ENCODE measurements around the gene AOPEP.

The AOPEP gene

GRCh38 chr9:94800424-94801117 lies 74.1 kb downstream of the AOPEP start:
- Histone ChIP-seq H3K4me3 (ENCODE audit: low read depth in 1 of 2, low read length in 2 of 2) (no peak overlapping the region), H3K9ac (ENCODE audit: low read depth in 1 of 2, low read length in 2 of 2) (no peak overlapping the region), H3K36me3 (ENCODE audit: control insufficient read depth in 1 of 2, insufficient read depth in 2 of 2, low read length in 2 of 2) (peaks cover 0 to 9% of the 10 kb centered on the region in 2 donors), H3K27ac (ENCODE audit: low read depth, low read length) (peak overlapping the region; percentile 39), H3K4me1 (ENCODE audit: control insufficient read depth in 1 of 2, insufficient read depth in 2 of 2, low read length in 2 of 2) (peaks cover 16 to 34% of the 10 kb centered on the region in 2 donors), H3K27me3 (ENCODE audit: control insufficient read depth in 1 of 2, insufficient read depth in 2 of 2, low read length in 2 of 2) (no peaks in the 10 kb centered on the region), H3K9me3 (ENCODE audit: control insufficient read depth in 1 of 2, low read length in 2 of 2) (no peaks in the 10 kb centered on the region)

GRCh38 chr9:94801234-94801633 lies 74.7 kb downstream of the AOPEP start:
- Histone ChIP-seq H3K4me1 (ENCODE audit: control insufficient read depth in 1 of 2, insufficient read depth in 2 of 2, low read length in 2 of 2) (peaks cover 21 to 40% of the 10 kb centered on the region in 2 donors), H3K36me3 (ENCODE audit: control insufficient read depth in 1 of 2, insufficient read depth in 2 of 2, low read length in 2 of 2) (peaks cover 0 to 9% of the 10 kb centered on the region in 2 donors), H3K27me3 (ENCODE audit: control insufficient read depth in 1 of 2, insufficient read depth in 2 of 2, low read length in 2 of 2) (no peaks in the 10 kb centered on the region), H3K9ac (ENCODE audit: low read depth in 1 of 2, low read length in 2 of 2) (no peak overlapping the region), H3K27ac (ENCODE audit: low read depth, low read length) (no peak overlapping the region), H3K9me3 (ENCODE audit: control insufficient read depth in 1 of 2, low read length in 2 of 2) (no peaks in the 10 kb centered on the region), H3K4me3 (ENCODE audit: low read depth in 1 of 2, low read length in 2 of 2) (no peak overlapping the region)

GRCh38 chr9:94801681-94802080 lies 75.2 kb downstream of the AOPEP start:
- Histone ChIP-seq H3K4me1 (ENCODE audit: control insufficient read depth in 1 of 2, insufficient read depth in 2 of 2, low read length in 2 of 2) (peaks cover 23 to 45% of the 10 kb centered on the region in 2 donors), H3K27ac (ENCODE audit: low read depth, low read length) (no peak overlapping the region), H3K36me3 (ENCODE audit: control insufficient read depth in 1 of 2, insufficient read depth in 2 of 2, low read length in 2 of 2) (peaks cover 0 to 9% of the 10 kb centered on the region in 2 donors), H3K4me3 (ENCODE audit: low read depth in 1 of 2, low read length in 2 of 2) (no peak overlapping the region), H3K9me3 (ENCODE audit: control insufficient read depth in 1 of 2, low read length in 2 of 2) (no peaks in the 10 kb centered on the region), H3K27me3 (ENCODE audit: control insufficient read depth in 1 of 2, insufficient read depth in 2 of 2, low read length in 2 of 2) (no peaks in the 10 kb centered on the region), H3K9ac (ENCODE audit: low read depth in 1 of 2, low read length in 2 of 2) (no peak overlapping the region)

GRCh38 chr9:94802251-94802650 lies 75.8 kb downstream of the AOPEP start:
- no peaks in the 10 kb centered on the region for H3K9me3 ChIP-seq (ENCODE audit: control insufficient read depth in 1 of 2, low read length in 2 of 2)
- no peak overlapping the region for H3K9ac ChIP-seq (ENCODE audit: low read depth in 1 of 2, low read length in 2 of 2)
- H3K4me3 ChIP-seq (ENCODE audit: low read depth in 1 of 2, low read length in 2 of 2) = no peak overlapping the region
- no peak overlapping the region for H3K27ac ChIP-seq (ENCODE audit: low read depth, low read length)
- peaks cover 23 to 47% of the 10 kb centered on the region in 2 donors for H3K4me1 ChIP-seq (ENCODE audit: control insufficient read depth in 1 of 2, insufficient read depth in 2 of 2, low read length in 2 of 2)
- H3K36me3 ChIP-seq (ENCODE audit: control insufficient read depth in 1 of 2, insufficient read depth in 2 of 2, low read length in 2 of 2) = peaks cover 2 to 10% of the 10 kb centered on the region in 2 donors
- no peaks in the 10 kb centered on the region for H3K27me3 ChIP-seq (ENCODE audit: control insufficient read depth in 1 of 2, insufficient read depth in 2 of 2, low read length in 2 of 2)

GRCh38 chr9:94802793-94803192 lies 76.3 kb downstream of the AOPEP start:
- Histone ChIP-seq H3K27ac (ENCODE audit: low read depth, low read length) (no peak overlapping the region), H3K9me3 (ENCODE audit: control insufficient read depth in 1 of 2, low read length in 2 of 2) (no peaks in the 10 kb centered on the region), H3K4me1 (ENCODE audit: control insufficient read depth in 1 of 2, insufficient read depth in 2 of 2, low read length in 2 of 2) (peaks cover 23 to 47% of the 10 kb centered on the region in 2 donors), H3K4me3 (ENCODE audit: low read depth in 1 of 2, low read length in 2 of 2) (no peak overlapping the region), H3K36me3 (ENCODE audit: control insufficient read depth in 1 of 2, insufficient read depth in 2 of 2, low read length in 2 of 2) (peaks cover 4 to 12% of the 10 kb centered on the region in 2 donors), H3K9ac (ENCODE audit: low read depth in 1 of 2, low read length in 2 of 2) (no peak overlapping the region), H3K27me3 (ENCODE audit: control insufficient read depth in 1 of 2, insufficient read depth in 2 of 2, low read length in 2 of 2) (no peaks in the 10 kb centered on the region)

GRCh38 chr9:94804316-94804715 lies 77.8 kb downstream of the AOPEP start:
- Histone ChIP-seq H3K27me3 (ENCODE audit: control insufficient read depth in 1 of 2, insufficient read depth in 2 of 2, low read length in 2 of 2) (no peaks in the 10 kb centered on the region), H3K9me3 (ENCODE audit: control insufficient read depth in 1 of 2, low read length in 2 of 2) (no peaks in the 10 kb centered on the region), H3K27ac (ENCODE audit: low read depth, low read length) (no peak overlapping the region), H3K4me1 (ENCODE audit: control insufficient read depth in 1 of 2, insufficient read depth in 2 of 2, low read length in 2 of 2) (peaks cover 18 to 34% of the 10 kb centered on the region in 2 donors), H3K4me3 (ENCODE audit: low read depth in 1 of 2, low read length in 2 of 2) (no peak overlapping the region), H3K36me3 (ENCODE audit: control insufficient read depth in 1 of 2, insufficient read depth in 2 of 2, low read length in 2 of 2) (peaks cover 4 to 12% of the 10 kb centered on the region in 2 donors), H3K9ac (ENCODE audit: low read depth in 1 of 2, low read length in 2 of 2) (no peak overlapping the region)

- H3K27me3 ChIP-seq (ENCODE audit: control insufficient read depth in 1 of 2, insufficient read depth in 2 of 2, low read length in 2 of 2) = no peaks in the 10 kb centered on the region
- H3K4me1 ChIP-seq (ENCODE audit: control insufficient read depth in 1 of 2, insufficient read depth in 2 of 2, low read length in 2 of 2) = peaks cover 18 to 34% of the 10 kb centered on the region in 2 donors
- no peak overlapping the region for H3K4me3 ChIP-seq (ENCODE audit: low read depth in 1 of 2, low read length in 2 of 2)
- peak overlapping the region in 1 of 2 donors; percentile 2 for H3K9ac ChIP-seq (ENCODE audit: low read depth in 1 of 2, low read length in 2 of 2)
- H3K9me3 ChIP-seq (ENCODE audit: control insufficient read depth in 1 of 2, low read length in 2 of 2) = no peaks in the 10 kb centered on the region
- H3K36me3 ChIP-seq (ENCODE audit: control insufficient read depth in 1 of 2, insufficient read depth in 2 of 2, low read length in 2 of 2) = peaks cover 4 to 16% of the 10 kb centered on the region in 2 donors
- H3K27ac ChIP-seq (ENCODE audit: low read depth, low read length) = no peak overlapping the region
These were observed 78.6 kb downstream of the AOPEP start for GRCh38 chr9:94805051-94805489.

GRCh38 chr9:94805585-94805984 lies 79.1 kb downstream of the AOPEP start:
- peaks cover 18 to 34% of the 10 kb centered on the region in 2 donors for H3K4me1 ChIP-seq (ENCODE audit: control insufficient read depth in 1 of 2, insufficient read depth in 2 of 2, low read length in 2 of 2)

GRCh38 chr9:94806307-94806893 lies 79.9 kb downstream of the AOPEP start:
- Histone ChIP-seq H3K36me3 (ENCODE audit: control insufficient read depth in 1 of 2, insufficient read depth in 2 of 2, low read length in 2 of 2) (peaks cover 4 to 8% of the 10 kb centered on the region in 2 donors), H3K4me3 (ENCODE audit: low read depth in 1 of 2, low read length in 2 of 2) (no peak overlapping the region), H3K9me3 (ENCODE audit: control insufficient read depth in 1 of 2, low read length in 2 of 2) (no peaks in the 10 kb centered on the region), H3K27ac (ENCODE audit: low read depth, low read length) (no peak overlapping the region), H3K9ac (ENCODE audit: low read depth in 1 of 2, low read length in 2 of 2) (no peak overlapping the region), H3K4me1 (ENCODE audit: control insufficient read depth in 1 of 2, insufficient read depth in 2 of 2, low read length in 2 of 2) (peaks cover 18 to 34% of the 10 kb centered on the region in 2 donors), H3K27me3 (ENCODE audit: control insufficient read depth in 1 of 2, insufficient read depth in 2 of 2, low read length in 2 of 2) (no peaks in the 10 kb centered on the region)

More at GRCh38 chr9:94805585-94805984, 79.1 kb downstream of the AOPEP start:
- Histone ChIP-seq H3K27ac (ENCODE audit: low read depth, low read length) (peak overlapping the region; percentile 47), H3K36me3 (ENCODE audit: control insufficient read depth in 1 of 2, insufficient read depth in 2 of 2, low read length in 2 of 2) (peaks cover 4 to 16% of the 10 kb centered on the region in 2 donors), H3K9me3 (ENCODE audit: control insufficient read depth in 1 of 2, low read length in 2 of 2) (no peaks in the 10 kb centered on the region), H3K9ac (ENCODE audit: low read depth in 1 of 2, low read length in 2 of 2) (no peak overlapping the region), H3K4me3 (ENCODE audit: low read depth in 1 of 2, low read length in 2 of 2) (no peak overlapping the region), H3K27me3 (ENCODE audit: control insufficient read depth in 1 of 2, insufficient read depth in 2 of 2, low read length in 2 of 2) (no peaks in the 10 kb centered on the region)

- Histone ChIP-seq H3K4me1 (ENCODE audit: control insufficient read depth in 1 of 2, insufficient read depth in 2 of 2, low read length in 2 of 2) (peaks cover 18 to 34% of the 10 kb centered on the region in 2 donors), H3K27ac (ENCODE audit: low read depth, low read length) (no peak overlapping the region), H3K9ac (ENCODE audit: low read depth in 1 of 2, low read length in 2 of 2) (no peak overlapping the region)
These were observed 81.1 kb downstream of the AOPEP start for GRCh38 chr9:94807556-94807955.

More at GRCh38 chr9:94807556-94807955, 81.1 kb downstream of the AOPEP start:
- Histone ChIP-seq H3K4me3 (ENCODE audit: low read depth in 1 of 2, low read length in 2 of 2) (no peak overlapping the region), H3K27me3 (ENCODE audit: control insufficient read depth in 1 of 2, insufficient read depth in 2 of 2, low read length in 2 of 2) (no peaks in the 10 kb centered on the region), H3K9me3 (ENCODE audit: control insufficient read depth in 1 of 2, low read length in 2 of 2) (no peaks in the 10 kb centered on the region), H3K36me3 (ENCODE audit: control insufficient read depth in 1 of 2, insufficient read depth in 2 of 2, low read length in 2 of 2) (peaks cover 4 to 8% of the 10 kb centered on the region in 2 donors)
